ENCODE results near the gene MIPOL1. TPM values are rescaled to one million over a fixed set of nuclear protein-coding genes. Genes with fewer than 3 reads are reported as not detected.

MIPOL1 gene
- total and polyA plus RNA-seq, 2 of the 13 experiments (the other 11 are each of a cell fraction or from before 2014, with no cell fraction given): 8.6 to 34.2 TPM

DNA sequence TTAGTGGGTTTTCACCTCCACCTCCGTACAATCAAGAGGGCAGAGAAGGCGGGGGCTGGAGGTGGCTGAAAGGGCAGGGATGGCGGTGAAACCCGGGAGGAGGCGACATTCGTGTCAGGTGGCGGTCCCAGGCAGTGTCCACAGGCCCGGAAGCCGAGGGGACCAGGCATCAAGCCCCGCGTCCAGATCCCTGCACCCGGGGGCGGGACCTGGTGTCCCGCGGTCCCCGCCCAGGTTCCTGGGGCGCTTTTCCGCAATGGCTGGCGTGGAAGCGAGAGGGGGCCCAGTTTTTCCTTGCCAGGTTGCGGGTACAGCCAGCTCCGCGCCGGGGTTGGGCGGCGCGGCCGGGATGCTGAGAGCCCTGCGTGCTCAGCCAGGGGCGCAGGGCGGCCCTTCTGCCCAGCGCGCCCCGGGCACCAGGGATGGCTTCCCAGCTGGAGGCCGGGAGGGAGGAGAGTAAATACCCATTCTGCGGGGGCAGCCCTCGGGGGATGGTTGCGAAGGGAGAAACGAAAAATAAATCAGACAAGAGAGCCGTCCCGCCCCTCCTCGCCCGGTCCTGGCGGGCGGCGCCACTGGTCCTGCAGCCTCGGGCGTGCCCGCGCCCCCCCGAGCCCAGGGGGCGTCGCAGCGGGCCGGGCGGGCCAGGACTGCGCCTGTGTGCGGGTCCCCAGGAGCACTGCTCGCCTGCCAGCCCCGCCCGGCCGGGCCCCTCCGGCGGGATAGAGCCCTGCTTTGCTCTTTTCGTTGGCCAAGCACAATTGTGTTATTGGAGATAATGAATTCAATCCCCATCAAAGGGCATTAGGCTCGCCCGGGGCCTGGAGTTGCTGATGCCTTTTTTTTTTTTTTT lies 385.8 kb downstream of the MIPOL1 start:
- peak overlapping the region; percentile 47 for H3K9ac ChIP-seq (ENCODE audit: insufficient read depth, low read depth, low read length)
- H3K36me3 ChIP-seq (replicated peaks in 1 of 2; ENCODE audit: control insufficient read depth in 1 of 2, insufficient read depth in 2 of 2, low read length in 2 of 2): no peaks in the 10 kb centered on the region
- no peaks in the 10 kb centered on the region for H4K20me1 ChIP-seq (ENCODE audit: insufficient read depth, low read length)
- BruUV-seq (replicated peaks): no TSS peak
- intact Hi-C loops (cut with micrococcal nuclease; ENCODE audit: unreplicated experiment) (no loop called here), in situ Hi-C loops (cut with HindIII; ENCODE audit: extremely low pct_ligation_motif_present, low pct_unique_long_range_greater_than_20kb) (no loop called here)
- peaks cover 24% of the 10 kb centered on the region for H3K4me1 ChIP-seq (ENCODE audit: insufficient read depth, low read length)
- DNase-seq (ENCODE audit: low spot score) (peak; percentile 54), FAIRE-seq (no peak), ATAC-seq (peak; percentile 64)
- H2AFZ ChIP-seq (ENCODE audit: low read length): no peak overlapping the region
- no peaks in the 10 kb centered on the region; a peak in 1 of 5 replicates for H3K27me3 ChIP-seq (ENCODE audit: control insufficient read depth in 1 of 2, insufficient read depth in 2 of 2, low read length in 2 of 2)
- no peaks in the 10 kb centered on the region for H3K9me3 ChIP-seq (ENCODE audit: low read length)
- POLR2A ChIA-PET: interaction anchor here (1.1 to 3.4 kb wide), 3 partner anchors 12 to 346 kb away, joined by 3 to 15 read pairs (median 4); partner anchors contain the start of genes FOXA1 and TTC6
- WGBS (ENCODE audit: low lambda C conversion rate): 73% methylated on average over 67 of the region's 67 CpGs
- CTCF ChIA-PET (ENCODE audit: low intra/inter-chr PET ratio, low total read pairs): no interaction called here
- H3K27ac ChIP-seq (ENCODE audit: extremely low read length, insufficient read depth, low read length): peak overlapping the region; percentile 43
- peak overlapping the region; percentile 45 for H3K4me2 ChIP-seq (ENCODE audit: low read depth, low read length)
- H3K4me3 ChIP-seq (replicated peaks in 1 of 3; ENCODE audit: insufficient read depth in 1 of 3, low read depth in 2 of 3, low read length in 3 of 3): peak overlapping the region; percentile 46 to 70 (median 68); a peak in 5 of 6 replicates
- H3K79me2 ChIP-seq (ENCODE audit: insufficient read depth, low read length): peaks cover 4% of the 10 kb centered on the region
- TF ChIP-seq, protein P1, sequence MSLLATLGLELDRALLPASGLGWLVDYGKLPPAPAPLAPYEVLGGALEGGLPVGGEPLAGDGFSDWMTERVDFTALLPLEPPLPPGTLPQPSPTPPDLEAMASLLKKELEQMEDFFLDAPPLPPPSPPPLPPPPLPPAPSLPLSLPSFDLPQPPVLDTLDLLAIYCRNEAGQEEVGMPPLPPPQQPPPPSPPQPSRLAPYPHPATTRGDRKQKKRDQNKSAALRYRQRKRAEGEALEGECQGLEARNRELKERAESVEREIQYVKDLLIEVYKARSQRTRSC (CRISPR knock-in tag; IDR thresholded peaks at IDR 0.05; ENCODE audit: low read depth): 0 out of 2 replicates have a peak, but pooled peaks have one; percentile 26
- TF ChIP-seq REPIN1 (CRISPR knock-in tag; IDR thresholded peaks at IDR 0.05; ENCODE audit: borderline replicate concordance, low read depth): peak; percentile 23; the same call in 1 of the 2 replicates
- peak; percentile 66; the same call in 1 of the 2 replicates for TF ChIP-seq ZNF788 (CRISPR knock-in tag; IDR thresholded peaks at IDR 0.05; ENCODE audit: borderline replicate concordance)
- TF ChIP-seq GABPA (IDR thresholded peaks at IDR 0.05; ENCODE audit: low read depth, low read length): no peak
- TF ChIP-seq GABPA (CRISPR knock-in tag; IDR thresholded peaks at IDR 0.05; ENCODE audit: low read depth): 0 out of 2 replicates have a peak, but pooled peaks have one; percentile 44
- TF ChIP-seq KLF13 (CRISPR knock-in tag; IDR thresholded peaks at IDR 0.05): 0 out of 2 replicates have a peak, but pooled peaks have one; percentile 23
- 0 out of 2 replicates have a peak, but pooled peaks have one; percentile 66 for TF ChIP-seq GPN1 (CRISPR knock-in tag; IDR thresholded peaks at IDR 0.05; ENCODE audit: borderline replicate concordance)
- TF ChIP-seq, protein P2, sequence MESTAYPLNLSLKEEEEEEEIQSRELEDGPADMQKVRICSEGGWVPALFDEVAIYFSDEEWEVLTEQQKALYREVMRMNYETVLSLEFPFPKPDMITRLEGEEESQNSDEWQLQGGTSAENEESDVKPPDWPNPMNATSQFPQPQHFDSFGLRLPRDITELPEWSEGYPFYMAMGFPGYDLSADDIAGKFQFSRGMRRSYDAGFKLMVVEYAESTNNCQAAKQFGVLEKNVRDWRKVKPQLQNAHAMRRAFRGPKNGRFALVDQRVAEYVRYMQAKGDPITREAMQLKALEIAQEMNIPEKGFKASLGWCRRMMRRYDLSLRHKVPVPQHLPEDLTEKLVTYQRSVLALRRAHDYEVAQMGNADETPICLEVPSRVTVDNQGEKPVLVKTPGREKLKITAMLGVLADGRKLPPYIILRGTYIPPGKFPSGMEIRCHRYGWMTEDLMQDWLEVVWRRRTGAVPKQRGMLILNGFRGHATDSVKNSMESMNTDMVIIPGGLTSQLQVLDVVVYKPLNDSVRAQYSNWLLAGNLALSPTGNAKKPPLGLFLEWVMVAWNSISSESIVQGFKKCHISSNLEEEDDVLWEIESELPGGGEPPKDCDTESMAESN (CRISPR knock-in tag; conservative IDR thresholded peaks at IDR 0.05): 0 out of 2 replicates have a peak, but pooled peaks have one; percentile 44
- peak; percentile 73 for TF ChIP-seq KDM2A (CRISPR knock-in tag; IDR thresholded peaks at IDR 0.05; ENCODE audit: borderline replicate concordance, low read depth)
- TF ChIP-seq ZNF205 (CRISPR knock-in tag; IDR thresholded peaks at IDR 0.05): peak; percentile 65; the same call in 1 of the 2 replicates
- peak in 1 of 2 experiments; percentile 41; a peak in 2 of 4 replicates for TF ChIP-seq POLR2A (IDR thresholded peaks at IDR 0.05; ENCODE audit: insufficient read depth in 1 of 2, low read depth in 2 of 2, low read length in 2 of 2)
- peak; percentile 21; the same call in 1 of the 2 replicates for TF ChIP-seq MATR3 (CRISPR knock-in tag; IDR thresholded peaks at IDR 0.05)
- TF ChIP-seq ZFP90 (CRISPR knock-in tag; IDR thresholded peaks at IDR 0.05; ENCODE audit: borderline replicate concordance): 0 out of 2 replicates have a peak, but pooled peaks have one; percentile 43
- peak; percentile 29; the same call in 1 of the 2 replicates for TF ChIP-seq ZNF709 (CRISPR knock-in tag; IDR thresholded peaks at IDR 0.05)
- peak; percentile 85 for TF ChIP-seq ZNF451 (CRISPR knock-in tag; IDR thresholded peaks at IDR 0.05)
- TF ChIP-seq NFKB2 (CRISPR knock-in tag; IDR thresholded peaks at IDR 0.05; ENCODE audit: borderline replicate concordance): peak; percentile 78; the same call in 1 of the 2 replicates
- TF ChIP-seq, protein P3, sequence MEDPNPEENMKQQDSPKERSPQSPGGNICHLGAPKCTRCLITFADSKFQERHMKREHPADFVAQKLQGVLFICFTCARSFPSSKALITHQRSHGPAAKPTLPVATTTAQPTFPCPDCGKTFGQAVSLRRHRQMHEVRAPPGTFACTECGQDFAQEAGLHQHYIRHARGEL (CRISPR knock-in tag; IDR thresholded peaks at IDR 0.05): peak; percentile 85; the same call in 1 of the 2 replicates
- peak; percentile 32; the same call in 1 of the 2 replicates for TF ChIP-seq JUND (CRISPR knock-in tag; IDR thresholded peaks at IDR 0.05)
- 0 out of 2 replicates have a peak, but pooled peaks have one; percentile 61 for TF ChIP-seq KDM1A (CRISPR knock-in tag; IDR thresholded peaks at IDR 0.05)
- TF ChIP-seq ZNF615 (CRISPR knock-in tag; IDR thresholded peaks at IDR 0.05; ENCODE audit: borderline replicate concordance): 0 out of 2 replicates have a peak, but pooled peaks have one; percentile 30
- no peak for TF ChIP-seq NONO (IDR thresholded peaks at IDR 0.05)
- no peak; the same call in 1 of the 2 replicates for TF ChIP-seq NONO (CRISPR knock-in tag; conservative IDR thresholded peaks at IDR 0.05)
